ENCODE measurements around the gene ALKBH3. TPM values are rescaled to one million over a fixed set of nuclear protein-coding genes. Genes with fewer than 3 reads are reported as not detected.

Gene ALKBH3
- polyA plus RNA-seq, 1 donor (not counting 4 experiments of a cell fraction or from before 2014, with no cell fraction given) = 42.4 TPM

DNA sequence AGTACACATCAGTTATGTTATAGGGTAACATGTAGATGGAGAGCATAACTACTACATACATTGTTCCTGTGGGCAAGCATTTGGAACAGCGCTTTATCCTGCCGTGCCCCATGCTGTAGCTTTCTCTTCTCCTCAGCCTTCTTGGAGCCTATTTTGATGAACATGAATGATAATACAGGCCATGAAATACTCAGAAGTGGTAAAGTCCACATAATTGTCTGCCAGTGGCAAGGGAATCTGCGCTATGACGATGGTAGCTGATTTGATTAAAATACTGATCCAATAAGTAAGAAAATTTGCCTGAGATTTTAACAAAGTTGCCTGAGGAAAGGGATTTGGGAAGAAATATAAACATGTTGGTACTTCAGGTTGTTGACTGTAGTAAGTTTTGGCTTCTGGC is 23.3 kb downstream of the ALKBH3 start:
- Histone ChIP-seq H3K9ac (ENCODE audit: control insufficient read depth, extremely low read depth, insufficient read depth, low read length) (no peak overlapping the region), H4K20me1 (ENCODE audit: control insufficient read depth, extremely low read depth, insufficient read depth, low read length) (no peaks in the 10 kb centered on the region), H3K9me1 (ENCODE audit: control insufficient read depth, extremely low read depth, insufficient read depth, low read length) (peaks cover 2% of the 10 kb centered on the region), H3K4me1 (ENCODE audit: control insufficient read depth, extremely low read depth, insufficient read depth, low read length) (peaks cover 15% of the 10 kb centered on the region), H3K4me3 (ENCODE audit: control insufficient read depth in 2 of 3, extremely low read depth in 1 of 3, insufficient read depth in 2 of 3, low read depth in 1 of 3, low read length in 3 of 3) (no peak overlapping the region), H2AFZ (ENCODE audit: control insufficient read depth, low read length) (no peak overlapping the region), H3K4me2 (ENCODE audit: control insufficient read depth, extremely low read depth, insufficient read depth, low read depth, low read length) (no peak overlapping the region), H3K79me2 (ENCODE audit: control insufficient read depth, insufficient read depth, low read length) (no peaks in the 10 kb centered on the region), H3K27me3 (ENCODE audit: control insufficient read depth, extremely low read depth, insufficient read depth, low read length) (no peaks in the 10 kb centered on the region), H3K36me3 (ENCODE audit: control insufficient read depth in 2 of 2, extremely low read depth in 1 of 2, insufficient read depth in 2 of 2, low read length in 2 of 2) (peaks cover 0 to 5% of the 10 kb centered on the region in 2 experiments), H3K9me3 (ENCODE audit: control insufficient read depth, low read depth, low read length) (no peaks in the 10 kb centered on the region), H3K27ac (ENCODE audit: control insufficient read depth, insufficient read depth, low read length) (no peak overlapping the region)
- TF ChIP-seq, protein P1, sequence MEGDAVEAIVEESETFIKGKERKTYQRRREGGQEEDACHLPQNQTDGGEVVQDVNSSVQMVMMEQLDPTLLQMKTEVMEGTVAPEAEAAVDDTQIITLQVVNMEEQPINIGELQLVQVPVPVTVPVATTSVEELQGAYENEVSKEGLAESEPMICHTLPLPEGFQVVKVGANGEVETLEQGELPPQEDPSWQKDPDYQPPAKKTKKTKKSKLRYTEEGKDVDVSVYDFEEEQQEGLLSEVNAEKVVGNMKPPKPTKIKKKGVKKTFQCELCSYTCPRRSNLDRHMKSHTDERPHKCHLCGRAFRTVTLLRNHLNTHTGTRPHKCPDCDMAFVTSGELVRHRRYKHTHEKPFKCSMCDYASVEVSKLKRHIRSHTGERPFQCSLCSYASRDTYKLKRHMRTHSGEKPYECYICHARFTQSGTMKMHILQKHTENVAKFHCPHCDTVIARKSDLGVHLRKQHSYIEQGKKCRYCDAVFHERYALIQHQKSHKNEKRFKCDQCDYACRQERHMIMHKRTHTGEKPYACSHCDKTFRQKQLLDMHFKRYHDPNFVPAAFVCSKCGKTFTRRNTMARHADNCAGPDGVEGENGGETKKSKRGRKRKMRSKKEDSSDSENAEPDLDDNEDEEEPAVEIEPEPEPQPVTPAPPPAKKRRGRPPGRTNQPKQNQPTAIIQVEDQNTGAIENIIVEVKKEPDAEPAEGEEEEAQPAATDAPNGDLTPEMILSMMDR (optimal IDR thresholded peaks at IDR 0.05 in 1 of 3, IDR thresholded peaks at IDR 0.05 in 1 of 3, conservative IDR thresholded peaks at IDR 0.05 in 1 of 3; ENCODE audit: extremely low read depth in 1 of 3, insufficient read depth in 2 of 3, low read length in 3 of 3) = no peak
- TF ChIP-seq EZH2 (IDR thresholded peaks at IDR 0.05; ENCODE audit: low read length) = no peak
- no peak for FAIRE-seq
- dilution Hi-C loops (cut with MboI; ENCODE audit: extremely low pct_ligation_motif_present, low sequenced_read_pairs) = no loop called here
- DNase-seq (ENCODE audit: low read depth, low spot score) = no peak

DNA sequence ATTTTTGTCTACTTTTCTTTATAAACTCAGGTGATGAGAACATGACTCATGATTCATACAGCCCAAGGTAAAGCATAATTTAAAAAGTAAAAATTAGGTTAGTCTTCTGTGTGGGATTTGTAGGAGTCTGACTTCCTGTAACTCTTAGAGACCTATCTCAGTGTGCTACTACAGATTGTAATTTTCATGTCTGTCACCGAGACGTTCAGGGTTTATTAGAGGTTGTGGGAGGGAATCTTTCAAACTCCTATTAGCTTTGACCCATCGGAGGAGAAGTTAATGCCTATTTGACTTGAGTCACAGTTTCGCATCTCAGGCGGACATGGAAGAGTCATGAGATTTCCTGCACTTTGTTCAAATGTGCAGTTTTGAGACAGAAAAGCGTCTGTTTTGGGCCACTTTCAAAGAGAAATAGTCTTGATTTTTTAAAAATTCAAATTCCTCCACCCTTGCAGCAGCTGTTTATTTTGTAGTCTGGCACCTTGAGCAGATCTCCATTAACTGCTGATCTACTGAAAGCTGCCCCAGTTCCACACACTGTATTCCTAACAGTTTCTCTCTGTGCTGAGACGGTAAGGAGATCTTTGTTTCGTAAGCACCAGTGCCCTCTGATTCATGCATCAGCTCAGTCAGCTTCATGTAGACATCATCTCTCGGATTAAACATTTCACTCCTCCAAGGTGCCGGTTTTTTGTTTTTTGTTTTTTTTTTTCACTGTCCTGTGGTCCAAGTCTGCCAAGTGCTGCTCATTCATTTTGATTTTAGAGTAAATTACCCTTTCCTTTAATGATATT is 24.3 kb downstream of the ALKBH3 start:
- peaks cover 15% of the 10 kb centered on the region for H3K4me1 ChIP-seq (ENCODE audit: control insufficient read depth, extremely low read depth, insufficient read depth, low read length)
- TF ChIP-seq EZH2 (IDR thresholded peaks at IDR 0.05; ENCODE audit: low read length) = no peak
- TF ChIP-seq, protein P1 (optimal IDR thresholded peaks at IDR 0.05 in 1 of 3, IDR thresholded peaks at IDR 0.05 in 1 of 3, conservative IDR thresholded peaks at IDR 0.05 in 1 of 3; ENCODE audit: extremely low read depth in 1 of 3, insufficient read depth in 2 of 3, low read length in 3 of 3) = no peak
- H3K9me1 ChIP-seq (ENCODE audit: control insufficient read depth, extremely low read depth, insufficient read depth, low read length) = peaks cover 2% of the 10 kb centered on the region
- dilution Hi-C loops (cut with MboI; ENCODE audit: extremely low pct_ligation_motif_present, low sequenced_read_pairs) = no loop called here
- H3K9ac ChIP-seq (ENCODE audit: control insufficient read depth, extremely low read depth, insufficient read depth, low read length) = no peak overlapping the region
- H3K27ac ChIP-seq (ENCODE audit: control insufficient read depth, insufficient read depth, low read length) = no peak overlapping the region
- no peaks in the 10 kb centered on the region for H3K27me3 ChIP-seq (ENCODE audit: control insufficient read depth, extremely low read depth, insufficient read depth, low read length)
- no peak for FAIRE-seq
- H2AFZ ChIP-seq (ENCODE audit: control insufficient read depth, low read length) = no peak overlapping the region
- no peak overlapping the region for H3K4me3 ChIP-seq (ENCODE audit: control insufficient read depth in 2 of 3, extremely low read depth in 1 of 3, insufficient read depth in 2 of 3, low read depth in 1 of 3, low read length in 3 of 3)
- no peak for DNase-seq (ENCODE audit: low read depth, low spot score)
- H3K4me2 ChIP-seq (ENCODE audit: control insufficient read depth, extremely low read depth, insufficient read depth, low read depth, low read length) = no peak overlapping the region
- no peaks in the 10 kb centered on the region for H3K79me2 ChIP-seq (ENCODE audit: control insufficient read depth, insufficient read depth, low read length)
- no peaks in the 10 kb centered on the region for H3K9me3 ChIP-seq (ENCODE audit: control insufficient read depth, low read depth, low read length)
- H4K20me1 ChIP-seq (ENCODE audit: control insufficient read depth, extremely low read depth, insufficient read depth, low read length) = no peaks in the 10 kb centered on the region
- H3K36me3 ChIP-seq (ENCODE audit: control insufficient read depth in 2 of 2, extremely low read depth in 1 of 2, insufficient read depth in 2 of 2, low read length in 2 of 2) = peaks cover 0 to 7% of the 10 kb centered on the region in 2 experiments
